KOPT-K1 (cell line): Measurements from ENCODE around the gene ARHGAP26.

Experiments used
- H3K27ac ChIP-seq: fragments of 200-600 bp; sonication (generic); 2 replicates; pipeline ENCODE4 v1.5.1; 2016; ENCODE audit warnings: antibody characterized with exemption, mild to moderate bottlenecking, low read depth, low read length; ENCODE audit not compliant: poor library complexity, severe bottlenecking
- H3K36me3 ChIP-seq: fragments of 200-600 bp; sonication (generic); 2 replicates; pipeline ENCODE4 v1.5.1; 2017; ENCODE audit warnings: antibody characterized with exemption, mild to moderate bottlenecking, low read length, moderate library complexity; ENCODE audit not compliant: insufficient read depth
- H3K9me3 ChIP-seq: fragments of 200-600 bp; sonication (generic); 2 replicates; pipeline ENCODE4 v1.5.1; 2017; ENCODE audit warnings: antibody characterized with exemption, low read length, mild to moderate bottlenecking; ENCODE audit not compliant: insufficient read depth, poor library complexity, severe bottlenecking

ARHGAP26 gene

GRCh38 chr5:142929587-142929986 is 159.4 kb downstream of the ARHGAP26 start:
- no peaks in the 10 kb centered on the region for H3K9me3 ChIP-seq
- no peak overlapping the region for H3K27ac ChIP-seq
- peaks cover 16% of the 10 kb centered on the region; the same call in 1 of the 2 replicates for H3K36me3 ChIP-seq

DNA sequence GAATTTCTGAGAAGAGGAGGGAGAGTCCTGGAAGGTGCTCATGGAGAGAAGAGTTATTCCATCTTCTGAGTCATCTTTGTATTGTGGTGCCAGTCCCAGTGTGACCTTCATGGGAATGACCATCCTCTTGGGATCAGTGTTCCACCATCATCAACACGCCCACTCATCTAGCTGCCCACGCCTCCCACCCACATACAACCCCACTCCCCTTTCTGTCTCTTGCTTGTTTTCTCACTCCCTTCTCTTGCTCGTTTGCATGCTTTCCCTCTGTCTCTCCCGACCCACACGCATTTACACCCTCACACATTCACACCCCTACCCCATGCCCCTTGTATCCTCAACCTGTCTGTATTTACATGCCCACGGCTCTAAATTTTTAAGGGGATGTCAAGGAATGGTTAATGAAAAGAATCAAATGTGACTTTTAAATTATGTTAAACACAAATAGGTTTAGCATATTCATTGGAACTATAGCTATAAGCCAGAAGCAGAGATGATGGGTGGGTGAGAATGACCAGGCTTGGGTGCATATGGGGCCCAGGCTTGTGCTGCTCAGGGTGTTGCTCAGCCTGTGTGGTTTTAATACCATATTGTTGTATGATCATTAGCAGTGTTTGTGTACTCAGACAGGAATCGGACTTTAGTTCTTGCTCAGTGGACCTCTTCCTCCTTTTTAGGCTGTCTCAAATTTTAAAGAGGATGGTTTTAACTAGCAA is 160.4 kb downstream of the ARHGAP26 start:
- peaks cover 16% of the 10 kb centered on the region; the same call in 1 of the 2 replicates for H3K36me3 ChIP-seq
- H3K27ac ChIP-seq: no peak overlapping the region
- no peaks in the 10 kb centered on the region for H3K9me3 ChIP-seq

GRCh38 chr5:142931896-142932686 is 161.9 kb downstream of the ARHGAP26 start:
- no peaks in the 10 kb centered on the region for H3K9me3 ChIP-seq
- peaks cover 16% of the 10 kb centered on the region; the same call in 1 of the 2 replicates for H3K36me3 ChIP-seq
- H3K27ac ChIP-seq: no peak overlapping the region

DNA sequence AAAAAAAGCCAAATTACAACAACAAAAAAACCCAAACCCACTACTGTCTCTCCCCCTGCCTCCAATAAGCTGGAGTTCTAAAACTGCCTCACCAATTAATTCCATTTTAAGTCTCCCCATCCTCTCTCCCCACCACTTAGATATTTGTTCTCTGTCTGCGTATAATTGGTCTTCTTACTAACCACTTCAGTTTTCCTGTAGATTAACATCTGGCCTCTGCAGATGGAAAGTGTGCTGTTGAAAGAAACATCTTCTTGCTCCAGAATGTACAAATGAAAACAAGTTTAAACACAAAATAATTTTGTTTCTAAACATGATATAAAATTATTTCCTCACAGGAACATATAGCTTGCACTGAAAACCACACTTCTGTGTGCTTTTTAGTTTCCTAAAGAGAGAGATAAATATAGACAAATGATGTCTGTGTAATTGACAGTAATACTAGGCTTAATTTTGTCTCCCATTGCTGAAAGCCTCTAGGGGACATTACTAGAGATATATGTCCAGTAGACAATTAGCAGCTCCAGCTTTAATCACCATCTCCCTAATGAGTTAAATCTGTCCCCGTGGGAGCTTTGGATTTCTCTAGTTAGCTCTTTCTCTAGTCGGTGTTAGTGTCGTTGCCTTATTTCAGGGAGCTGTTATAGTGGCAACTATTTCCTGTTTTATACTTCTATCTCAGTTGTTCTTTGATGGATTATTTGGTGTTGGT is 164.0 kb downstream of the ARHGAP26 start:
- peaks cover 16% of the 10 kb centered on the region; the same call in 1 of the 2 replicates for H3K36me3 ChIP-seq
- no peak overlapping the region for H3K27ac ChIP-seq
- H3K9me3 ChIP-seq: no peaks in the 10 kb centered on the region

DNA sequence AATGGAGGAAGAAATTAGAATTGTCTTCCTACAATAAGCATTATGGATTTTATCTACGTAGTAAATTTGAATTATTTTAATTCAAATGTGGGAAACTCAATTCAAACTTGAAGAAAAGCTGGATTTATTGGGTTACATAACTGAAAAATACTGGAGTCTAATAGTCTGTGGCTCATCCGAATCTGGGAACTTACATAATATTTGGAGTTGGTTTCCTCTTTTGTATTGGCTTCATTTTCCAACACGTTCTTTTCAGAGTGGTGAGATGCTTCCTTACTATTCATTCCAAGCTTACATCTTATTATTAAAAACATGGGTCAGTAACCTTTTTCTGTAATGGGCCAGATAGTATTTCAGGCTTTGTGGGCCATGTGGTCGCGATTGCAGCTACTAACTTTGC is 164.8 kb downstream of the ARHGAP26 start:
- no peak overlapping the region for H3K27ac ChIP-seq
- H3K9me3 ChIP-seq: no peaks in the 10 kb centered on the region
- peaks cover 16% of the 10 kb centered on the region; the same call in 1 of the 2 replicates for H3K36me3 ChIP-seq

- Histone ChIP-seq H3K9me3 (no peaks in the 10 kb centered on the region), H3K36me3 (peaks cover 14% of the 10 kb centered on the region; the same call in 1 of the 2 replicates), H3K27ac (no peak overlapping the region)
Measured at GRCh38 chr5:142937374-142937773, 167.2 kb downstream of the ARHGAP26 start.

DNA sequence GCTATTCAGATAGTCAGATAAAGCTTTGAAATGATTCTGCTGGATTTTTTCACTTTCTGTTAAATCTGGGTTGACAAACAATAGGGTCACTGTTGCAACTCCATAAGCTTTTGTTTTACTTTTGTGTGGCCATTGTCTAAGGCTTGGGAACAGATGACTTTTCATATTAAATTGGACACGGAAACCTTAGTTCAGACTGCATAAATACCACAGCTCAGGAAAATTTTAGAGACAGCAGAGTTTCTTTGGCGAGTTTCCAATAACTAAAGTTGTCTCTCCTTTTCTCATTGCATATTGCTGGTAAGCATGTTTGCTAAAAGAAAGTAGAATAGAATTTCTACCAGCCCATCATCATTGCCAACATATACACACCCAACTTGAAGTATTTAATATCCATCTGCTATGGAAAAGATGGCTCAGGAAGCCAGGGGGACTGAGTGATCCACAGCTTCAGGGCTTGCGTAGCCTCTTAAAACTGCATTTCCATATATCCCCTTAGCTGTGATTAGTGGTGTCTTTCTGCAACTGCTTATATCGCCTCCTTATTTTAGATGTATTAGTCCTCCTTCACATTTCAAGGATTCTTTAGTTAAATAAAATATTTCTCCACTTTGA is 168.2 kb downstream of the ARHGAP26 start:
- H3K9me3 ChIP-seq: no peaks in the 10 kb centered on the region
- no peak overlapping the region for H3K27ac ChIP-seq
- H3K36me3 ChIP-seq: peaks cover 4% of the 10 kb centered on the region; the same call in 1 of the 2 replicates

- no peak overlapping the region for H3K27ac ChIP-seq
- H3K9me3 ChIP-seq: no peaks in the 10 kb centered on the region
- H3K36me3 ChIP-seq: no peaks in the 10 kb centered on the region
Measured at GRCh38 chr5:142939006-142939405, 168.8 kb downstream of the ARHGAP26 start.

GRCh38 chr5:142939884-142940283 is 169.7 kb downstream of the ARHGAP26 start:
- Histone ChIP-seq H3K9me3 (no peaks in the 10 kb centered on the region), H3K27ac (no peak overlapping the region), H3K36me3 (no peaks in the 10 kb centered on the region)

DNA sequence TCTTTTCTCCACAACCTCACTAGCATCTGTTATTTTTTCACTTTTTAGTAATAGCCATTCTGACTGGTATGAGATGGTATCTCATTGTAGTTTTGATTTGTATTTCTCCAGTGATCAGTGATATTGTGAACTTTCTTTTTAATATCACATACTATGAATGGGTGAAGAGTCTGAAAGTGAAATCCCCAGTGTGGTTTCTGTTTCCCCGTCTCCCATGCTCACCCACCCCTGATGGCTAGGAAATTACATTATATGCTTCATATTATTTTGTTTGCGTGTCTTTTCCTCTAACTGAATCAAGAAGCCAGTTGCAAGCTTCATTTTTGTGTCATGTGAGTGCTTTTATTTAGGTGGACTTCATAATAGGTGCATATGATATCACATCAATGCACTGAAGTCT is 171.1 kb downstream of the ARHGAP26 start:
- H3K36me3 ChIP-seq: no peaks in the 10 kb centered on the region
- no peaks in the 10 kb centered on the region for H3K9me3 ChIP-seq
- no peak overlapping the region for H3K27ac ChIP-seq

DNA sequence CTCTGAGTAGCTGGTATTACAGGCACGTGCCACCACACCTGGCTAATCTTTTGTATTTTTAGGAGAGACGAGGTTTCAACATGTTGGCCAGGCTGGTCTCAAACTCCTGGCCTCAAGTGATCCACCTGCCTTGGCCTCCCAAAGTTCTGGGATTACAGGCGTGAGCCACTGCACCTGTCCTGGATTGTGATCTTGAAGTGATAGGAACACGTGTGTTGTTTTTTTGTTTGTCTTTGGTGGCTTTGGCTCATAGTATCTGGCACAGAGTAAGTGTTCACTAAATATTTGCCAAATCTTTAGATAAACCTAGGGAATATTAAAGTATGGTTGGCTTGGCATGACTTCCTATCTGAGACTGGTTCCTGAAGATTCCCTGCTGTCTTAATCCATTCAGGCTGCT is 172.7 kb downstream of the ARHGAP26 start:
- no peaks in the 10 kb centered on the region for H3K36me3 ChIP-seq
- H3K9me3 ChIP-seq: no peaks in the 10 kb centered on the region
- no peak overlapping the region for H3K27ac ChIP-seq

- H3K27ac ChIP-seq: no peak overlapping the region
- no peaks in the 10 kb centered on the region for H3K9me3 ChIP-seq
- no peaks in the 10 kb centered on the region for H3K36me3 ChIP-seq
Measured at GRCh38 chr5:142944140-142944539, 174.0 kb downstream of the ARHGAP26 start.

GRCh38 chr5:142945321-142945720 is 175.1 kb downstream of the ARHGAP26 start:
- no peaks in the 10 kb centered on the region for H3K36me3 ChIP-seq
- no peak overlapping the region for H3K27ac ChIP-seq

GRCh38 chr5:142945845-142946244 is 175.7 kb downstream of the ARHGAP26 start:
- Histone ChIP-seq H3K9me3 (no peaks in the 10 kb centered on the region), H3K36me3 (no peaks in the 10 kb centered on the region), H3K27ac (no peak overlapping the region)

More at GRCh38 chr5:142945321-142945720, 175.1 kb downstream of the ARHGAP26 start:
- no peaks in the 10 kb centered on the region for H3K9me3 ChIP-seq
